Measurements from ENCODE around the gene XXYLT1. TPM values are rescaled to one million over a fixed set of nuclear protein-coding genes. Genes with fewer than 3 reads are reported as not detected.

The XXYLT1 gene
- total and polyA plus RNA-seq, 10 donors, result 2.7 to 22.3 (median 9.5) TPM

DNA sequence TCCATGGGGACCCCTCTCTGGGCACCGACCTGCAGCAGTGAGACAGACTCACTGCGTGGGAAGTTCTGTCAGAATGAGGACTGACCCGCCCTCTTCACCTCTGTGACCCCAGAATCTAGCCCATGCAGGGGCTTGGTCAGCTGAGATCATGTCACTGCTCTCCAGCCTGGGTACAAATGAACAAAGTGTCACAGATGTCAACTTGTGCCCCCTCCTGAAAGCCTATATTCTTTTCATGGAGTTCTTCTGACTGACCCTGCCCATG is 210.8 kb downstream of the XXYLT1 start:
- H3K9me3 ChIP-seq, result no peaks in the 10 kb centered on the region
- TF ChIP-seq, protein P1, sequence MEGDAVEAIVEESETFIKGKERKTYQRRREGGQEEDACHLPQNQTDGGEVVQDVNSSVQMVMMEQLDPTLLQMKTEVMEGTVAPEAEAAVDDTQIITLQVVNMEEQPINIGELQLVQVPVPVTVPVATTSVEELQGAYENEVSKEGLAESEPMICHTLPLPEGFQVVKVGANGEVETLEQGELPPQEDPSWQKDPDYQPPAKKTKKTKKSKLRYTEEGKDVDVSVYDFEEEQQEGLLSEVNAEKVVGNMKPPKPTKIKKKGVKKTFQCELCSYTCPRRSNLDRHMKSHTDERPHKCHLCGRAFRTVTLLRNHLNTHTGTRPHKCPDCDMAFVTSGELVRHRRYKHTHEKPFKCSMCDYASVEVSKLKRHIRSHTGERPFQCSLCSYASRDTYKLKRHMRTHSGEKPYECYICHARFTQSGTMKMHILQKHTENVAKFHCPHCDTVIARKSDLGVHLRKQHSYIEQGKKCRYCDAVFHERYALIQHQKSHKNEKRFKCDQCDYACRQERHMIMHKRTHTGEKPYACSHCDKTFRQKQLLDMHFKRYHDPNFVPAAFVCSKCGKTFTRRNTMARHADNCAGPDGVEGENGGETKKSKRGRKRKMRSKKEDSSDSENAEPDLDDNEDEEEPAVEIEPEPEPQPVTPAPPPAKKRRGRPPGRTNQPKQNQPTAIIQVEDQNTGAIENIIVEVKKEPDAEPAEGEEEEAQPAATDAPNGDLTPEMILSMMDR (IDR thresholded peaks at IDR 0.05 in 8 of 11, conservative IDR thresholded peaks at IDR 0.05 in 3 of 11), result no peak
- TF ChIP-seq POLR2A (IDR thresholded peaks at IDR 0.05) (no peak), POLR2AphosphoS5 (IDR thresholded peaks at IDR 0.05) (no peak)
- peak overlapping the region in 3 of 8 donors; percentile 39 to 62 (median 41) for H3K27ac ChIP-seq
- no peak for DNase-seq
- H3K27me3 ChIP-seq (replicated peaks in 1 of 7), result no peaks in the 10 kb centered on the region
- no peak overlapping the region for H3K4me3 ChIP-seq
- intact Hi-C loops (cut with DNase I; ENCODE audit: low total_unique reads), result no loop called here
- H3K36me3 ChIP-seq, result no peaks in the 10 kb centered on the region
- peaks cover 4 to 46% (median 21%) of the 10 kb centered on the region in 6 donors for H3K4me1 ChIP-seq
- WGBS, 5 donors, result 50 to 100% (median 88%) methylated on average over 2 to 3 of the region's 3 CpGs

GRCh38 chr3:195059471-195060216 is 211.3 kb downstream of the XXYLT1 start:
- Histone ChIP-seq H3K4me1 (peaks cover 4 to 41% (median 16%) of the 10 kb centered on the region in 6 donors), H3K27me3 (replicated peaks in 1 of 7) (no peaks in the 10 kb centered on the region), H3K4me3 (no peak overlapping the region), H3K9me3 (no peaks in the 10 kb centered on the region), H3K27ac (peak overlapping the region in 5 of 8 donors; percentile 13 to 77 (median 41)), H3K36me3 (no peaks in the 10 kb centered on the region)
- no peak for DNase-seq
- TF ChIP-seq POLR2A (IDR thresholded peaks at IDR 0.05) (no peak), POLR2AphosphoS5 (IDR thresholded peaks at IDR 0.05) (no peak)
- TF ChIP-seq, protein P1 (IDR thresholded peaks at IDR 0.05 in 8 of 11, conservative IDR thresholded peaks at IDR 0.05 in 3 of 11), result no peak
- WGBS, 5 donors, result 77 to 94% (median 87%) methylated on average over 21 to 22 of the region's 22 CpGs
- intact Hi-C loops (cut with DNase I; ENCODE audit: low total_unique reads), result no loop called here

DNA sequence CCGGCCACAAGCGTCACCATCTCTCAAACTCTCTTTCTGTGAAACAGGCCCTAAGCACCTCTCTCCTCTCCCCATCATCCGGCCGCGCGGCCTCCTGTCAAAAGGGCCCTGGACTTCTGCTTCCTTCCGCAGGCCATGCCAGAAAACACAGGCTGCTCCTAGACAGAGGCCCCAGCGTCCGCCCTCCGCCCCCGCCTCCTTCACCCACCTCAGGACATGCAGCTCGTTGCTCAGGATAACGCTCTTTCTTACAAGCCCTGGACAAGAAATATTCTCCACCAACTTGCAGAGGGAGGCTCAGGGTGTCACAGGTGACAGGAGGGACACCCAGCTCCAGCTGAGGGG is 212.0 kb downstream of the XXYLT1 start:
- Histone ChIP-seq H3K4me3 (no peak overlapping the region), H3K27me3 (replicated peaks in 1 of 7) (no peaks in the 10 kb centered on the region), H3K9me3 (no peaks in the 10 kb centered on the region), H3K27ac (peak overlapping the region in 7 of 8 donors; percentile 13 to 78 (median 71)), H3K4me1 (peaks cover 1 to 35% (median 13%) of the 10 kb centered on the region in 6 donors), H3K36me3 (no peaks in the 10 kb centered on the region)
- DNase-seq, result peak; percentile 86
- intact Hi-C loops (cut with DNase I; ENCODE audit: low total_unique reads), result no loop called here
- WGBS, 5 donors, result 26 to 57% (median 43%) methylated on average over 13 of the region's 13 CpGs
- TF ChIP-seq, protein P1 (IDR thresholded peaks at IDR 0.05 in 8 of 11, conservative IDR thresholded peaks at IDR 0.05 in 3 of 11), result no peak
- TF ChIP-seq POLR2A (IDR thresholded peaks at IDR 0.05) (no peak), POLR2AphosphoS5 (IDR thresholded peaks at IDR 0.05) (peak; percentile 73 to 78 (median 73))

- Histone ChIP-seq H3K4me1 (peaks cover 0 to 30% (median 13%) of the 10 kb centered on the region in 6 donors), H3K27me3 (replicated peaks in 1 of 7) (no peaks in the 10 kb centered on the region), H3K4me3 (no peak overlapping the region), H3K9me3 (no peaks in the 10 kb centered on the region), H3K27ac (peak overlapping the region; percentile 13 to 78 (median 68)), H3K36me3 (no peaks in the 10 kb centered on the region)
- intact Hi-C loops (cut with DNase I; ENCODE audit: low total_unique reads), result no loop called here
- DNase-seq, result peak; percentile 73
- TF ChIP-seq, protein P1 (IDR thresholded peaks at IDR 0.05 in 8 of 11, conservative IDR thresholded peaks at IDR 0.05 in 3 of 11), result no peak
- no peak for TF ChIP-seq POLR2A (IDR thresholded peaks at IDR 0.05)
- TF ChIP-seq POLR2AphosphoS5 (IDR thresholded peaks at IDR 0.05), result no peak
- WGBS, 5 donors, result 64 to 79% (median 70%) methylated on average over 13 to 15 of the region's 15 CpGs
These were observed 212.5 kb downstream of the XXYLT1 start for GRCh38 chr3:195058336-195059005.

Measured in spleen (tissue), 11 donors.